GM23338 (cell line): ENCODE measurements around the gene GUCY1A1.

Experiments
- CREB1 ChIP-seq: fragments of 250-450 bp; sonication (Bioruptor Pico); IDR thresholded peaks from 2 replicates; pipeline ENCODE4 v1.5.0; 2020; ENCODE audit warnings: low read depth, mild to moderate bottlenecking, moderate library complexity
- CTCF ChIP-seq, 2 experiments: fragments of 200-600 bp in 1 of 2; sonication (generic) in 1 of 2; conservative IDR thresholded peaks; 2 replicates each; pipeline versions ENCODE4 v1.5.1 to v1.6.1; 2016 to 2017; ENCODE audit warnings: antibody characterized with exemption in 2 of 2, low read depth in 2 of 2, mild to moderate bottlenecking in 2 of 2, moderate library complexity in 1 of 2
- ETS1 ChIP-seq: IDR thresholded peaks from 2 replicates; pipeline ENCODE4 v1.6.1; 2016; ENCODE audit warnings: antibody characterized with exemption
- EZH2 ChIP-seq: fragments of 200-600 bp; sonication (generic); IDR thresholded peaks from one replicate; pipeline ENCODE4 v1.8.0; 2017; ENCODE audit warnings: antibody characterized with exemption, mild to moderate bottlenecking, low read depth; ENCODE audit not compliant: unreplicated experiment
- EZH2phosphoT487 ChIP-seq: fragments of 200-600 bp; sonication (generic); IDR thresholded peaks from one replicate; pipeline ENCODE4 v1.8.1; 2018; ENCODE audit warnings: antibody characterized with exemption; ENCODE audit not compliant: unreplicated experiment
- NANOG ChIP-seq: IDR thresholded peaks from 2 replicates; pipeline ENCODE4 v1.6.1; 2016; ENCODE audit warnings: antibody characterized with exemption, borderline replicate concordance
- POLR2AphosphoS5 ChIP-seq: IDR thresholded peaks from 2 replicates; pipeline ENCODE4 v1.6.1; 2016; ENCODE audit warnings: antibody characterized with exemption, low read depth
- REST ChIP-seq: IDR thresholded peaks from one replicate; pipeline ENCODE4 v1.6.1; 2018; ENCODE audit warnings: antibody characterized with exemption; ENCODE audit not compliant: unreplicated experiment
- STAT1 ChIP-seq: IDR thresholded peaks from one replicate; pipeline ENCODE4 v1.6.1; 2016; ENCODE audit warnings: antibody characterized with exemption; ENCODE audit not compliant: unreplicated experiment
- ZNF114 ChIP-seq: fragments of 250-450 bp; sonication (Bioruptor Pico); IDR thresholded peaks from 2 replicates; pipeline ENCODE4 v1.5.0; 2020; ENCODE audit warnings: mild to moderate bottlenecking, moderate library complexity
- ZNF331 ChIP-seq: fragments of 250-450 bp; sonication (Bioruptor Pico); IDR thresholded peaks from 2 replicates; pipeline ENCODE4 v1.5.0; 2020; ENCODE audit warnings: low read depth, mild to moderate bottlenecking, moderate library complexity

GRCh38 chr4:155620637-155621036 is 46.0 kb upstream of the GUCY1A1 start:
- TF ChIP-seq CTCF (conservative IDR thresholded peaks at IDR 0.05; ENCODE audit: low read depth in 2 of 2): no peak
- TF ChIP-seq POLR2AphosphoS5: no peak
- TF ChIP-seq ZNF114: no peak
- TF ChIP-seq NANOG: no peak
- no peak for TF ChIP-seq EZH2phosphoT487
- TF ChIP-seq ETS1: no peak
- TF ChIP-seq EZH2: no peak
- no peak for TF ChIP-seq REST
- no peak for TF ChIP-seq CREB1 (CRISPR knock-in tag)
- no peak for TF ChIP-seq ZNF331 (CRISPR knock-in tag)
- TF ChIP-seq STAT1: no peak
